Bronchial epithelial cell (primary cell): ENCODE measurements around the gene DAPK2. TPM values are rescaled to one million over a fixed set of nuclear protein-coding genes. Genes with fewer than 3 reads are reported as not detected.

Experiments
- DNase-seq: peaks from one replicate; pipeline ENCODE4 v3.0.0-alpha.2; 2010; ENCODE audit warnings: low read depth
- FAIRE-seq: peaks from 2 replicates; lab custom pipeline; 2011; peaks lifted over from hg19 to GRCh38; lab: Jason Lieb, UNC
- H3K27me3 ChIP-seq: 2 replicates; pipeline ENCODE4 v1.5.1; 2011; ENCODE audit warnings: low read length; ENCODE audit not compliant: control insufficient read depth, insufficient read depth
- H3K36me3 ChIP-seq: 2 replicates; pipeline ENCODE4 v1.5.1; 2011; ENCODE audit warnings: low read length; ENCODE audit not compliant: control insufficient read depth, insufficient read depth
- H3K4me3 ChIP-seq: 2 replicates; pipeline ENCODE4 v1.5.1; 2011; ENCODE audit warnings: mild to moderate bottlenecking, low read depth, low read length, control low read depth
- total RNA-seq: library from RNA; depleted of rRNA; stranded (reverse); fragments of >200 nt; gene quantifications from 2 replicates; pipeline ENCODE4 v1.2.1, GENCODE V29; 2014
- TF ChIP-seq, protein P1 (sequence below): IDR thresholded peaks from 2 replicates; pipeline ENCODE4 v1.5.1; 2011; ENCODE audit warnings: mild to moderate bottlenecking, moderate library complexity, low read length, control low read depth, inconsistent platforms; ENCODE audit not compliant: insufficient read depth, severe bottlenecking

The DAPK2 gene
- total RNA-seq, 1 donor from 2014 or later, result 0.53 TPM

GRCh38 chr15:64037966-64038365 lies 8.3 kb downstream of the DAPK2 start:
- no peak for FAIRE-seq
- DNase-seq, result no peak
- Histone ChIP-seq H3K36me3 (no peaks in the 10 kb centered on the region), H3K4me3 (no peak overlapping the region), H3K27me3 (peaks cover 7% of the 10 kb centered on the region)
- TF ChIP-seq, protein P1, sequence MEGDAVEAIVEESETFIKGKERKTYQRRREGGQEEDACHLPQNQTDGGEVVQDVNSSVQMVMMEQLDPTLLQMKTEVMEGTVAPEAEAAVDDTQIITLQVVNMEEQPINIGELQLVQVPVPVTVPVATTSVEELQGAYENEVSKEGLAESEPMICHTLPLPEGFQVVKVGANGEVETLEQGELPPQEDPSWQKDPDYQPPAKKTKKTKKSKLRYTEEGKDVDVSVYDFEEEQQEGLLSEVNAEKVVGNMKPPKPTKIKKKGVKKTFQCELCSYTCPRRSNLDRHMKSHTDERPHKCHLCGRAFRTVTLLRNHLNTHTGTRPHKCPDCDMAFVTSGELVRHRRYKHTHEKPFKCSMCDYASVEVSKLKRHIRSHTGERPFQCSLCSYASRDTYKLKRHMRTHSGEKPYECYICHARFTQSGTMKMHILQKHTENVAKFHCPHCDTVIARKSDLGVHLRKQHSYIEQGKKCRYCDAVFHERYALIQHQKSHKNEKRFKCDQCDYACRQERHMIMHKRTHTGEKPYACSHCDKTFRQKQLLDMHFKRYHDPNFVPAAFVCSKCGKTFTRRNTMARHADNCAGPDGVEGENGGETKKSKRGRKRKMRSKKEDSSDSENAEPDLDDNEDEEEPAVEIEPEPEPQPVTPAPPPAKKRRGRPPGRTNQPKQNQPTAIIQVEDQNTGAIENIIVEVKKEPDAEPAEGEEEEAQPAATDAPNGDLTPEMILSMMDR, result no peak

- H3K36me3 ChIP-seq, result no peaks in the 10 kb centered on the region
- no peak overlapping the region for H3K4me3 ChIP-seq
- no peak for FAIRE-seq
- peaks cover 5% of the 10 kb centered on the region for H3K27me3 ChIP-seq
- DNase-seq, result no peak
- TF ChIP-seq, protein P1, result no peak
Observed at GRCh38 chr15:64037116-64037515, 9.2 kb downstream of the DAPK2 start.

- Histone ChIP-seq H3K4me3 (no peak overlapping the region), H3K36me3 (no peaks in the 10 kb centered on the region), H3K27me3 (peaks cover 5% of the 10 kb centered on the region)
- TF ChIP-seq, protein P1, result no peak
- DNase-seq, result no peak
- FAIRE-seq, result no peak
Observed at GRCh38 chr15:64035525-64035924, 10.8 kb downstream of the DAPK2 start.

DNA sequence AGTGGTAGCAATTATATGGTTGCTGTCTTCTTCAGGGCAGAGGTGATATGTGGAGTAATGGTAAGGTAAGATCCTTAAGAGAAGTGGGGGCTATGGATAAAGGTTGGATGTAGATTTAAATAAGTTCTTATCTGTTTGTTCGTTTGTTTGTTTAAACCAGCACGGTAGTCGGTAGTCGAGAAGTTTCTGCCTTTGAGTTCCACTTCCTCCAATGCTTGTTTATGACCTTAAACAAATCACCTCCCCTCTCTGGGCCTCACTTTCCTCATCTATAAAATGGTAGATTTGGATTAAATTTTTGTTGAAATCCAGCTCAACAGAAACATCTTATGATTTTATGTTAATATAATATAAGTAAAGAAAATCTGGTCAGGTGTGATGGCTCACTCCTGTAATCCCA lies 11.8 kb downstream of the DAPK2 start:
- TF ChIP-seq, protein P1, result no peak
- no peak for DNase-seq
- Histone ChIP-seq H3K4me3 (no peak overlapping the region), H3K27me3 (peaks cover 5% of the 10 kb centered on the region), H3K36me3 (no peaks in the 10 kb centered on the region)
- FAIRE-seq, result no peak

- TF ChIP-seq, protein P1, result no peak
- DNase-seq (no peak), FAIRE-seq (no peak)
- H3K36me3 ChIP-seq, result no peaks in the 10 kb centered on the region
- no peak overlapping the region for H3K4me3 ChIP-seq
- H3K27me3 ChIP-seq, result no peaks in the 10 kb centered on the region
Observed at GRCh38 chr15:64032329-64032728, 14.0 kb downstream of the DAPK2 start.

DNA sequence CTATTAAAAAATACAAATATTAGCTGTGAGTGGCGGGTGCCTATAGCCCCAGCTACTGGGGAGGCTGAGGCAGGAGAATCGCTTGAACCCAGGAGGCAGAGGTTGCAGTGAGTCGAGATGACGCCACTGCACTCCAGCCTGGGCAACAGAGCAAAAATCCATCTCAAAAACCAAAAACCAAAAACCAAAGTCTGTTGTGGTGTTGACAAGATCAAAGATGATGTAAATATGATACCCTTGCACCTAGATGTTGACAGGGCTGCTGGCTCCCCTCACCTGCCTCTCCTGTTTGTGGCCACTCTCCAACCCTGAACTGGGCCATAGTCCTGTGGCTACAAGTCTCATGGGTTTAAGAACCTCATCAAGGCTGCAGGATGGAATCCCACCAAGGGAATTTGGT lies 16.2 kb downstream of the DAPK2 start:
- TF ChIP-seq, protein P1, result no peak
- Histone ChIP-seq H3K36me3 (no peaks in the 10 kb centered on the region), H3K27me3 (no peaks in the 10 kb centered on the region), H3K4me3 (no peak overlapping the region)
- no peak for FAIRE-seq
- no peak for DNase-seq
